ENCODE results near the gene MRPL23. TPM values are rescaled to one million over a fixed set of nuclear protein-coding genes. Genes with fewer than 3 reads are reported as not detected.

The MRPL23 gene
- polyA plus RNA-seq, 1 donor (not counting 4 experiments of a cell fraction or from before 2014, with no cell fraction given) = 68.2 TPM

GRCh38 chr11:1988174-1988573 is 41.0 kb downstream of the MRPL23 start:
- H3K36me3 ChIP-seq (ENCODE audit: control insufficient read depth in 2 of 2, extremely low read depth in 1 of 2, insufficient read depth in 2 of 2, low read length in 2 of 2) = no peaks in the 10 kb centered on the region
- H3K79me2 ChIP-seq (ENCODE audit: control insufficient read depth, insufficient read depth, low read length) = no peaks in the 10 kb centered on the region
- no peaks in the 10 kb centered on the region for H3K9me3 ChIP-seq (ENCODE audit: control insufficient read depth, low read depth, low read length)
- dilution Hi-C loops (cut with MboI; ENCODE audit: extremely low pct_ligation_motif_present, low sequenced_read_pairs) = no loop called here
- H3K4me3 ChIP-seq (ENCODE audit: control insufficient read depth in 2 of 3, extremely low read depth in 1 of 3, insufficient read depth in 2 of 3, low read depth in 1 of 3, low read length in 3 of 3) = no peak overlapping the region
- no peak overlapping the region for H2AFZ ChIP-seq (ENCODE audit: control insufficient read depth, low read length)
- FAIRE-seq (no peak), DNase-seq (ENCODE audit: low read depth, low spot score) (no peak)
- H3K4me1 ChIP-seq (ENCODE audit: control insufficient read depth, extremely low read depth, insufficient read depth, low read length) = no peaks in the 10 kb centered on the region
- no peak overlapping the region for H3K4me2 ChIP-seq (ENCODE audit: control insufficient read depth, extremely low read depth, insufficient read depth, low read depth, low read length)
- H3K9me1 ChIP-seq (ENCODE audit: control insufficient read depth, extremely low read depth, insufficient read depth, low read length) = no peaks in the 10 kb centered on the region
- H4K20me1 ChIP-seq (ENCODE audit: control insufficient read depth, extremely low read depth, insufficient read depth, low read length) = no peaks in the 10 kb centered on the region
- H3K27ac ChIP-seq (ENCODE audit: control insufficient read depth, insufficient read depth, low read length) = no peak overlapping the region
- TF ChIP-seq CTCF (optimal IDR thresholded peaks at IDR 0.05 in 1 of 3, IDR thresholded peaks at IDR 0.05 in 1 of 3, conservative IDR thresholded peaks at IDR 0.05 in 1 of 3; ENCODE audit: extremely low read depth in 1 of 3, insufficient read depth in 2 of 3, low read length in 3 of 3) (no peak), EZH2 (IDR thresholded peaks at IDR 0.05; ENCODE audit: low read length) (no peak)
- H3K27me3 ChIP-seq (ENCODE audit: control insufficient read depth, extremely low read depth, insufficient read depth, low read length) = no peaks in the 10 kb centered on the region
- H3K9ac ChIP-seq (ENCODE audit: control insufficient read depth, extremely low read depth, insufficient read depth, low read length) = no peak overlapping the region

GRCh38 chr11:1988667-1989317 is 41.7 kb downstream of the MRPL23 start:
- DNase-seq (ENCODE audit: low read depth, low spot score) (no peak), FAIRE-seq (no peak)
- H2AFZ ChIP-seq (ENCODE audit: control insufficient read depth, low read length) = no peak overlapping the region
- H3K4me2 ChIP-seq (ENCODE audit: control insufficient read depth, extremely low read depth, insufficient read depth, low read depth, low read length) = no peak overlapping the region
- no peaks in the 10 kb centered on the region for H4K20me1 ChIP-seq (ENCODE audit: control insufficient read depth, extremely low read depth, insufficient read depth, low read length)
- H3K4me3 ChIP-seq (ENCODE audit: control insufficient read depth in 2 of 3, extremely low read depth in 1 of 3, insufficient read depth in 2 of 3, low read depth in 1 of 3, low read length in 3 of 3) = no peak overlapping the region
- H3K79me2 ChIP-seq (ENCODE audit: control insufficient read depth, insufficient read depth, low read length) = no peaks in the 10 kb centered on the region
- no peaks in the 10 kb centered on the region for H3K27me3 ChIP-seq (ENCODE audit: control insufficient read depth, extremely low read depth, insufficient read depth, low read length)
- no peaks in the 10 kb centered on the region for H3K9me1 ChIP-seq (ENCODE audit: control insufficient read depth, extremely low read depth, insufficient read depth, low read length)
- TF ChIP-seq EZH2 (IDR thresholded peaks at IDR 0.05; ENCODE audit: low read length) (no peak), CTCF (optimal IDR thresholded peaks at IDR 0.05 in 1 of 3, IDR thresholded peaks at IDR 0.05 in 1 of 3, conservative IDR thresholded peaks at IDR 0.05 in 1 of 3; ENCODE audit: extremely low read depth in 1 of 3, insufficient read depth in 2 of 3, low read length in 3 of 3) (no peak)
- H3K4me1 ChIP-seq (ENCODE audit: control insufficient read depth, extremely low read depth, insufficient read depth, low read length) = no peaks in the 10 kb centered on the region
- H3K27ac ChIP-seq (ENCODE audit: control insufficient read depth, insufficient read depth, low read length) = no peak overlapping the region
- H3K9me3 ChIP-seq (ENCODE audit: control insufficient read depth, low read depth, low read length) = no peaks in the 10 kb centered on the region
- dilution Hi-C loops (cut with MboI; ENCODE audit: extremely low pct_ligation_motif_present, low sequenced_read_pairs) = no loop called here
- no peak overlapping the region for H3K9ac ChIP-seq (ENCODE audit: control insufficient read depth, extremely low read depth, insufficient read depth, low read length)
- no peaks in the 10 kb centered on the region for H3K36me3 ChIP-seq (ENCODE audit: control insufficient read depth in 2 of 2, extremely low read depth in 1 of 2, insufficient read depth in 2 of 2, low read length in 2 of 2)

Measured in keratinocyte (primary cell).